GM12878 (cell line): Measurements from ENCODE around the gene IQCK.

Experiments
- BRCA1 ChIP-seq: IDR thresholded peaks from 2 replicates; pipeline ENCODE4 v1.6.1; 2011; ENCODE audit warnings: low read depth, low read length, improper control_type of control experiment
- CHD1 ChIP-seq: IDR thresholded peaks from 2 replicates; pipeline ENCODE4 v1.6.1; 2012; ENCODE audit warnings: low read depth, low read length, improper control_type of control experiment
- HDAC6 ChIP-seq: fragments of 200-600 bp; sonication (generic); IDR thresholded peaks from one replicate; pipeline ENCODE4 v1.8.0; 2017; ENCODE audit warnings: antibody characterized with exemption; ENCODE audit not compliant: unreplicated experiment
- MAX ChIP-seq: IDR thresholded peaks from 2 replicates; pipeline ENCODE4 v1.6.1; 2012; ENCODE audit warnings: low read depth, low read length, improper control_type of control experiment
- NFYA ChIP-seq: IDR thresholded peaks from 2 replicates; pipeline ENCODE4 v1.6.1; 2011; ENCODE audit warnings: low read depth, mild to moderate bottlenecking, low read length, improper control_type of control experiment, borderline replicate concordance
- STAT1 ChIP-seq: fragments of 450-650 bp; conservative IDR thresholded peaks from 2 replicates; pipeline ENCODE4 v1.6.1; 2014; ENCODE audit warnings: antibody characterized with exemption, mild to moderate bottlenecking
- ZNF24 ChIP-seq: fragments of 450-650 bp; IDR thresholded peaks from 2 replicates; pipeline ENCODE4 v1.6.1; 2017; ENCODE audit warnings: antibody characterized with exemption, mild to moderate bottlenecking
- TF ChIP-seq, protein P1 (sequence below): fragments of 450-650 bp; IDR thresholded peaks from 2 replicates; pipeline ENCODE4 v1.6.1; 2017; ENCODE audit warnings: mild to moderate bottlenecking

DNA sequence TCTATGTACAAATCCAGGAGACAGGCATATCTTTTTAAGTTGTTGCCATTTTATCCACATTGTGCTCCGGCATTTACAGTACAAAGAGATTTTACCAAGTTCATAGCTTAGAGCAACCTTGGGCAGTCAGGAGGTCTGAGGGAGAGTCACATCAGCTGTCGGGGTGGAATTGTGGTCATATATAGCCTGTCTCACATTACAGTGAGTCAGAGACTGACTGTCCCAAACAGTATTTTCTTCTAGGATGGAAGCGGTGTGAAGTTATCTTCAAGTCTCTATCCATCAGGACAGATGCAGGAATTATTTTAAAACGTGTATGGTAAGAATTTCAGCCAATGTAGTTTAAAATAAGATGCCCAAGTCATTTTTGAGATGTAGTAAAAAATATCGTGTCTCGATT, 113.6 kb downstream of the IQCK start:
- TF ChIP-seq CHD1: no peak
- no peak for TF ChIP-seq MAX
- TF ChIP-seq ZNF24: no peak
- no peak for TF ChIP-seq STAT1
- no peak for TF ChIP-seq BRCA1
- no peak for TF ChIP-seq NFYA
- TF ChIP-seq, protein P1, sequence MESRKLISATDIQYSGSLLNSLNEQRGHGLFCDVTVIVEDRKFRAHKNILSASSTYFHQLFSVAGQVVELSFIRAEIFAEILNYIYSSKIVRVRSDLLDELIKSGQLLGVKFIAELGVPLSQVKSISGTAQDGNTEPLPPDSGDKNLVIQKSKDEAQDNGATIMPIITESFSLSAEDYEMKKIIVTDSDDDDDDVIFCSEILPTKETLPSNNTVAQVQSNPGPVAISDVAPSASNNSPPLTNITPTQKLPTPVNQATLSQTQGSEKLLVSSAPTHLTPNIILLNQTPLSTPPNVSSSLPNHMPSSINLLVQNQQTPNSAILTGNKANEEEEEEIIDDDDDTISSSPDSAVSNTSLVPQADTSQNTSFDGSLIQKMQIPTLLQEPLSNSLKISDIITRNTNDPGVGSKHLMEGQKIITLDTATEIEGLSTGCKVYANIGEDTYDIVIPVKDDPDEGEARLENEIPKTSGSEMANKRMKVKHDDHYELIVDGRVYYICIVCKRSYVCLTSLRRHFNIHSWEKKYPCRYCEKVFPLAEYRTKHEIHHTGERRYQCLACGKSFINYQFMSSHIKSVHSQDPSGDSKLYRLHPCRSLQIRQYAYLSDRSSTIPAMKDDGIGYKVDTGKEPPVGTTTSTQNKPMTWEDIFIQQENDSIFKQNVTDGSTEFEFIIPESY: no peak
- no peak for TF ChIP-seq HDAC6
